ENCODE measurements around the gene MEGF9. TPM values are rescaled to one million over a fixed set of nuclear protein-coding genes. Genes with fewer than 3 reads are reported as not detected.
"Not testable (repeated sequence)": the region's sequence is repeated elsewhere in the genome, so short reads cannot be mapped to it uniquely, and the experiment has no call there.

MEGF9 gene
- total RNA-seq, 4 donors from 2014 or later = 19.7 to 24.7 (median 21.5) TPM

DNA sequence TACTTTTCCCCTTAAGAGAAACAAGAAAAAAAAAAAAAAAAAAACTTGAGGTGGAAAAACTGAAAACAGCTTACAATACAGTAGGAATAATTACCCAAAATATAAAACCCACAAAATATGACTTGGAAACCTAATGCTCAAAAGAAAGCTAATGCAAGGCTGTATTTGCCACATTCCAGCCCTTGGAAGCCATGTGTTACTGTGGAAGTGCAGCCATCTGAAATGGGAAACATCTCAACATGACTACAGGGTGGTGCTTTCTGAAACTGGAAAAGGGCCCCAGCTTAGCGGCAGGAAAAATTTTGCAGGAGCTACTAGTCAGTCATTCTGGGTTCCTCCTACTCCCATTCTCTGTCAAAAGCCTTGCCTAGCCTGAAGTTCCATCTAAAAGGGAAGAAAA is 154.7 kb downstream of the MEGF9 start:
- Histone ChIP-seq H3K27ac (no peak overlapping the region), H3K4me3 (no peak overlapping the region), H3K9me3 (no peaks in the 10 kb centered on the region), H3K4me1 (no peaks in the 10 kb centered on the region), H3K27me3 (no peaks in the 10 kb centered on the region), H3K36me3 (peaks cover 0 to 44% of the 10 kb centered on the region in 2 donors)
- no peak for ATAC-seq
- no peak for TF ChIP-seq EP300 (IDR thresholded peaks at IDR 0.05)
- TF ChIP-seq, protein P1, sequence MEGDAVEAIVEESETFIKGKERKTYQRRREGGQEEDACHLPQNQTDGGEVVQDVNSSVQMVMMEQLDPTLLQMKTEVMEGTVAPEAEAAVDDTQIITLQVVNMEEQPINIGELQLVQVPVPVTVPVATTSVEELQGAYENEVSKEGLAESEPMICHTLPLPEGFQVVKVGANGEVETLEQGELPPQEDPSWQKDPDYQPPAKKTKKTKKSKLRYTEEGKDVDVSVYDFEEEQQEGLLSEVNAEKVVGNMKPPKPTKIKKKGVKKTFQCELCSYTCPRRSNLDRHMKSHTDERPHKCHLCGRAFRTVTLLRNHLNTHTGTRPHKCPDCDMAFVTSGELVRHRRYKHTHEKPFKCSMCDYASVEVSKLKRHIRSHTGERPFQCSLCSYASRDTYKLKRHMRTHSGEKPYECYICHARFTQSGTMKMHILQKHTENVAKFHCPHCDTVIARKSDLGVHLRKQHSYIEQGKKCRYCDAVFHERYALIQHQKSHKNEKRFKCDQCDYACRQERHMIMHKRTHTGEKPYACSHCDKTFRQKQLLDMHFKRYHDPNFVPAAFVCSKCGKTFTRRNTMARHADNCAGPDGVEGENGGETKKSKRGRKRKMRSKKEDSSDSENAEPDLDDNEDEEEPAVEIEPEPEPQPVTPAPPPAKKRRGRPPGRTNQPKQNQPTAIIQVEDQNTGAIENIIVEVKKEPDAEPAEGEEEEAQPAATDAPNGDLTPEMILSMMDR (IDR thresholded peaks at IDR 0.05) = no peak
- no peak for TF ChIP-seq POLR2AphosphoS5 (IDR thresholded peaks at IDR 0.05)
- no peak for TF ChIP-seq POLR2A (IDR thresholded peaks at IDR 0.05)
- WGBS, 2 donors (ENCODE audit: low coverage in 1 of 2) = 88% methylated on average over 1 of the region's 1 CpG; no CpG with 5 or more reads in 1 of the 2 donors

DNA sequence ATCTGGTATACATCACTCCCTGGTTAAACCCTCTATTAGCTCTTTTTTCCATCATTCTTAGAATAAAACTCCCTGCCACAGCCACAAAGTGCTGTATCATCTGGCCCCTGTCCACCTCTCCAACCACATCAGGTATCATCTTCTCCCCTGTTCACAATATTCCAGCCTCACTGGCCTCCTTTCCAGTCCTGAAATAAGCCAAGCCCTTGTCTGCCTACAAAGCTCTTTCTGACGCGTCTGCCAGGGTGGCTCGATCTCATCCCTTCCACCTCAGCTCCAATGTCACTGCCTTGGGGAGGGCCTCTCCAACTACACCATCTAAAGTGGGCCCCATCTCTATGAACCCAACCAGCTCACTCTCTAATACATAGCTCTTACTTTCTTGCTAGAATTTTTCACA is 155.8 kb downstream of the MEGF9 start:
- no peak for ATAC-seq
- H3K9me3 ChIP-seq = no peaks in the 10 kb centered on the region
- H3K27me3 ChIP-seq = no peaks in the 10 kb centered on the region
- no peak overlapping the region for H3K27ac ChIP-seq
- TF ChIP-seq POLR2A (IDR thresholded peaks at IDR 0.05) (no peak), EP300 (IDR thresholded peaks at IDR 0.05) (no peak), POLR2AphosphoS5 (IDR thresholded peaks at IDR 0.05) (no peak)
- TF ChIP-seq, protein P1 (IDR thresholded peaks at IDR 0.05) = no peak
- WGBS, 2 donors (ENCODE audit: low coverage in 1 of 2) = 95 to 100% methylated on average over 3 of the region's 3 CpGs
- H3K36me3 ChIP-seq = peaks cover 0 to 37% of the 10 kb centered on the region in 2 donors
- no peak overlapping the region for H3K4me3 ChIP-seq
- H3K4me1 ChIP-seq = no peaks in the 10 kb centered on the region

DNA sequence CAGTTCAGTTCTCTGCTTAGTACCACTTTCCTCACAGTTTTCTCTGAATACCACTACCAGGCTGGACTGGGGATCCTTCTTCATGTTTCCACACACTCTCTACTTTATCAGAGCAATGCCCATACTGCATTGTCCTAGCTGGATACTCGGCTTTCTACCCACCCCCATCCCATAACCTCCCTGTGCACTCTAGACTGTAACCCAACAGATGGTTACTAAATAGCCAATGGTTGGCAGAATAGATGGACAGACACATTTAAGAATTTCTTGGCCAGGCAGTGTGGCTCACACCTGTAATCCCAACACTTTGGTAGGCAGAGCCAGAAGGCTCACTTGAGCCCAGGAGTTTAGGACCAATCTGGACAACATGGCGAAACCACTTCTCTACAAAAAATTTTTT is 157.1 kb downstream of the MEGF9 start:
- no peak for TF ChIP-seq POLR2A (IDR thresholded peaks at IDR 0.05)
- H3K27ac ChIP-seq = no peak overlapping the region
- no peak for ATAC-seq
- H3K4me1 ChIP-seq = no peaks in the 10 kb centered on the region
- H3K36me3 ChIP-seq = peaks cover 0 to 30% of the 10 kb centered on the region in 2 donors
- no peaks in the 10 kb centered on the region for H3K9me3 ChIP-seq
- H3K27me3 ChIP-seq = no peaks in the 10 kb centered on the region
- 40% methylated on average over 2 of the region's 2 CpGs; no CpG with 5 or more reads in 1 of the 2 donors for WGBS, 2 donors (ENCODE audit: low coverage in 1 of 2)
- no peak overlapping the region for H3K4me3 ChIP-seq

DNA sequence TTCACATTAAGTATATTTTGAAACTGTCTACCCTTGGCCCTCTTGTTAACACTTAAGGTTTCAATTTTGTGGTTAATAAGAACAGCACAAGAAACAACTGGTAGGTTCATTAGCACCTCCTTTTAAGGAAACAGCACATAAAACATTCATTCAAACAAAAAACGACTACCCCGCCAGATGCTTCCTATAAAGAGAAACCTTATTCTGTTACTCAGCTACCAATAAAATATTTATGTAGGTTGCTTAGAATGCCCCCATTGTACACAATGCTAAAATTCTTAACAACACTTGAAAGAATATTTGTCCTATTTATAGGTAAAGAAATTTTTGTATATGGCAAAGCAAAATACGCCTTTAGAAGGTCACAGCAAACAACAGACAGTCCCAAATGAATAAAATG is 157.5 kb downstream of the MEGF9 start:
- Histone ChIP-seq H3K4me1 (no peaks in the 10 kb centered on the region), H3K27me3 (no peaks in the 10 kb centered on the region), H3K27ac (no peak overlapping the region), H3K9me3 (no peaks in the 10 kb centered on the region), H3K36me3 (peaks cover 0 to 29% of the 10 kb centered on the region in 2 donors), H3K4me3 (no peak overlapping the region)
- TF ChIP-seq POLR2AphosphoS5 (IDR thresholded peaks at IDR 0.05) = no peak
- no peak for TF ChIP-seq EP300 (IDR thresholded peaks at IDR 0.05)
- TF ChIP-seq POLR2A (IDR thresholded peaks at IDR 0.05) = no peak
- TF ChIP-seq, protein P1 (IDR thresholded peaks at IDR 0.05) = no peak
- WGBS, 2 donors (ENCODE audit: low coverage in 1 of 2) = 74 to 86% methylated on average over 3 of the region's 3 CpGs
- ATAC-seq = no peak

DNA sequence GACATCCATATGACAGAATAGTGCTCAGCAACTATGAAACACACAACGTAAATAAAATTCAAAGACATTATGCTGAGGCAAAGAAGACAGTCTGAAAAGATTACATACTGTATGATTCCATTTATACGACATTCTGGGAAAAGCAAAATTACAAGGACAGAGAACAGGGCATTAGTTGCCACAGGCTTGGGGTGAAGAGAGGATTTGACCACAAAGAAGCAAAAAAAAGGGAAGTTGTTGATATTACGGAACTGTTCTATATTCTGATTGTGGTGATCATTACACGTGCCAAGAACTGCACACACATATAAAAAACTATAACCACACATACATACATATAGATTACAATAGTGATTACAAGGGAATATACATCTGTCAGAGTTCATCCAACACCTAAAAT is 158.4 kb downstream of the MEGF9 start:
- 77 to 80% methylated on average over 2 to 4 of the region's 4 CpGs for WGBS, 2 donors (ENCODE audit: low coverage in 1 of 2)
- TF ChIP-seq EP300 (IDR thresholded peaks at IDR 0.05) = no peak
- TF ChIP-seq, protein P1 (IDR thresholded peaks at IDR 0.05) = no peak
- TF ChIP-seq POLR2AphosphoS5 (IDR thresholded peaks at IDR 0.05) = no peak
- TF ChIP-seq POLR2A (IDR thresholded peaks at IDR 0.05) = no peak
- H3K36me3 ChIP-seq = peaks cover 0 to 28% of the 10 kb centered on the region in 2 donors
- H3K27me3 ChIP-seq = no peaks in the 10 kb centered on the region
- no peak for ATAC-seq
- no peak overlapping the region for H3K27ac ChIP-seq
- H3K9me3 ChIP-seq = no peaks in the 10 kb centered on the region
- H3K4me1 ChIP-seq = no peaks in the 10 kb centered on the region
- H3K4me3 ChIP-seq = no peak overlapping the region

DNA sequence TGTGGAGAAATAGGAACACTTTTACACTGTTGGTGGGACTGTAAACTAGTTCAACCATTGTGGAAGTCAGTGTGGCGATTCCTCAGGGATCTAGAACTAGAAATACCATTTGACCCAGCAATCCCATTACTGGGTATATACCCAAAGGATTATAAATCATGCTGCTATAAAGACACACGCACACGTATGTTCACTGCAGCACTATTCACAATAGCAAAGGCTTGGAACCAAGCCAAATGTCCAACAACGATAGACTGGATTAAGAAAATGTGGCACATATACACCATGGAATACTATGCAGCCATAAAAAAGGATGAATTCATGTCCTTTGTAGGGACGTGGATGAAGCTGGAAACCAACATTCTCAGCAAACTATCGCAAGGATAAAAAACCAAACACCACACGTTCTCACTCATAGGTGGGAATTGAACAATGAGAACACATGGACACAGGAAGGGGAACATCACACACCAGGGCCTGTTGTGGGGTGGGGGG is 162.0 kb downstream of the MEGF9 start:
- 92 to 96% methylated on average over 4 to 5 of the region's 7 CpGs for WGBS, 2 donors (ENCODE audit: low coverage in 1 of 2)
- H3K9me3 ChIP-seq, H3K4me3 ChIP-seq, H3K4me1 ChIP-seq, H3K27me3 ChIP-seq, H3K27ac ChIP-seq, ATAC-seq: not testable (repeated sequence)
- H3K36me3 ChIP-seq = peaks cover 7 to 59% of the 10 kb centered on the region in 2 donors

Measured in gastroesophageal sphincter (tissue), 4 donors.